Stimulated activated CD4-positive, alpha-beta T cell treated with anti-CD3 and anti-CD28 coated beads, Interleukin-15, amount 100 ng/mL, for 1 hour (primary cell): ENCODE measurements around the gene C18orf54.
"Not testable (repeated sequence)": the region's sequence is repeated elsewhere in the genome, so short reads cannot be mapped to it uniquely, and the experiment has no call there.

Experiments used
- DNase-seq, 2 donors: peaks; one replicate each; pipeline ENCODE4 v3.0.0-alpha.2; 2020; ENCODE audit warnings: low read depth in 1 of 2, low spot score in 1 of 2

Gene C18orf54

GRCh38 chr18:54357660-54358494 lies at the start of gene C18orf54, which contains the start of gene STARD6:
C18orf54 (plus strand) TSS chr18:54357906; CDS start chr18:54360573, 2,667 bp downstream.
STARD6 (minus strand) TSS chr18:54357858; CDS start chr18:54354573, 3,285 bp downstream.
- DNase-seq: peak; percentile 83 to 84

GRCh38 chr18:54309564-54309963 lies 48.1 kb upstream of the C18orf54 start:
- DNase-seq: not testable (repeated sequence)

GRCh38 chr18:54316071-54316820 lies 41.5 kb upstream of the C18orf54 start:
- no peak for DNase-seq

- DNase-seq: no peak
Measured at GRCh38 chr18:54323561-54323960, 34.1 kb upstream of the C18orf54 start.

GRCh38 chr18:54323970-54324369 lies 33.7 kb upstream of the C18orf54 start:
- no peak for DNase-seq

- no peak for DNase-seq
Measured at GRCh38 chr18:54327818-54328217, 29.9 kb upstream of the C18orf54 start.

- no peak for DNase-seq
Measured at GRCh38 chr18:54329787-54330186, 27.9 kb upstream of the C18orf54 start.

GRCh38 chr18:54330768-54331548 lies 26.7 kb upstream of the C18orf54 start:
- DNase-seq: no peak

GRCh38 chr18:54335638-54336173 lies 22.0 kb upstream of the C18orf54 start:
- DNase-seq: no peak

GRCh38 chr18:54338230-54338629 lies 19.5 kb upstream of the C18orf54 start:
- no peak for DNase-seq

GRCh38 chr18:54351186-54351585 lies 6.5 kb upstream of the C18orf54 start:
- no peak for DNase-seq

GRCh38 chr18:54357082-54357659 lies 535 bp upstream of the C18orf54 start:
- peak in 1 of 2 donors; percentile 3 for DNase-seq

- DNase-seq: no peak
Measured at GRCh38 chr18:54358495-54359040, 862 bp downstream of the C18orf54 start.

GRCh38 chr18:54359233-54359632 lies 1.5 kb downstream of the C18orf54 start:
- DNase-seq: no peak

- no peak for DNase-seq
Measured at GRCh38 chr18:54360406-54360805, 2.7 kb downstream of the C18orf54 start.

GRCh38 chr18:54378057-54378456 lies 20.4 kb downstream of the C18orf54 start:
- no peak for DNase-seq

GRCh38 chr18:54381640-54382039 lies 23.9 kb downstream of the C18orf54 start:
- DNase-seq: no peak

- DNase-seq: no peak
Measured at GRCh38 chr18:54382076-54382475, 24.4 kb downstream of the C18orf54 start.

- DNase-seq: no peak
Measured at GRCh38 chr18:54382733-54383252, 25.1 kb downstream of the C18orf54 start.

GRCh38 chr18:54386043-54386442 lies 28.3 kb downstream of the C18orf54 start:
- DNase-seq: no peak
